Activated CD4-positive, alpha-beta T cell treated with anti-CD3 and anti-CD28 coated beads, Interleukin-2, Interleukin-6, amounts not matched to agents 100 ng/mL and 50 ng/mL, durations not matched to agents 16 hours and 8 hours (primary cell): ENCODE measurements around the gene CBX3.
"Not testable (repeated sequence)": the region's sequence is repeated elsewhere in the genome, so short reads cannot be mapped to it uniquely, and the experiment has no call there.

Experiments used
- DNase-seq: peaks from one replicate; pipeline ENCODE4 v3.0.0-alpha.2; 2020

CBX3 gene

DNA sequence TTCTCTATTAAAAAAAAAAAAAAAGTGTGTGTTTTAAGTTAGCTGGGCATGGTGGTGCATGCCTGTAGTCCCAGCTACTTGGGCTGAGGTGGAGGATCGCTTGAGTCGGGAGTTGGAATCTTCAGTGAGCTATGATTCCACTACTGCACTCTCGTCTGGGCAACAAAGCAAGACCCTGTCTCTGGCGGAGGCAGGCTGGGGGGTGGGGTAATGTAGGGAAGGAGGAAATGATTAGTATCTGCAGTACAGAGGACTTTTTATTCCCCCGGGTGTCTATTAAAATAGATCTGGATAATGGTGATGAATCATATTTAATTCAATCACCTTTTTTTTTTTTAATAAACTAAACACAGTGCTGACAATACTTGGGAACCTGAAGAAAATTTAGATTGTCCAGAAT, 6.5 kb downstream of the CBX3 start:
- DNase-seq: no peak

DNA sequence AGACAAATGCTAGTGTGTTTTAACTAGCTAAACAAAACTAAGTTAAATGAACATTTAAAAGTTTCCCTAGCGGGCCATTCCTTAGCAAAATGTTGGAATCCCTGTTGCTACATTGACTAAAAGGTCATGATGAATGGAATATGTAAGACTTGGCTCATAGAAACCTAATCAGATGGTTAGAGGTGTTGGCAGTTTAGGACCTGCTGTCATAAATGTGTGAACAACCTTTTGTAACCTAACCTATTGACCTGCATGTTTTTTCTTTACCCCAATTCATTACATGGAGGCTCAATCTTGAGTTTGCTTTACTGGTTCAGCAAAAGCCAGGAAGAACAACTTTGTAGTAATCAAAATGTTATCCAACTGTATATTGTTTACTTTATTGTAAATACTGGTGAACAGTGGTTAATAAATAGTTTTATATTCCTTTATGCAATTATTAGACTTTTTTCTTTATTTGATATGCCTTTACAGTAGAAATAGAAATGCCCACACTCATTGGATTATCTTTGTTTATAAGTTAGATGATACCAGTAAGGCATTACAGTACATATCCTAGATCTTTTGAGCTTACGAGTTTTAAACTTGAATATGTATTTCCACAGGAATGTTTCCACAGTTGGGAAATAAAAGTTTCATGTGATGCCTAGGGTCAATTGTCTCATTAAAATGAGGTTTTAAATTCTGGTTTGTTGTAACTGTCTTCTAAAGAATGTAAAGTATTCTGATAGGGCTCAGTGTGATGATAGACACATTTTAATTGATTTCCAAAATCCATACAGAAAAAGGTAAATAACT, 11.6 kb downstream of the CBX3 start:
- DNase-seq: no peak

DNA sequence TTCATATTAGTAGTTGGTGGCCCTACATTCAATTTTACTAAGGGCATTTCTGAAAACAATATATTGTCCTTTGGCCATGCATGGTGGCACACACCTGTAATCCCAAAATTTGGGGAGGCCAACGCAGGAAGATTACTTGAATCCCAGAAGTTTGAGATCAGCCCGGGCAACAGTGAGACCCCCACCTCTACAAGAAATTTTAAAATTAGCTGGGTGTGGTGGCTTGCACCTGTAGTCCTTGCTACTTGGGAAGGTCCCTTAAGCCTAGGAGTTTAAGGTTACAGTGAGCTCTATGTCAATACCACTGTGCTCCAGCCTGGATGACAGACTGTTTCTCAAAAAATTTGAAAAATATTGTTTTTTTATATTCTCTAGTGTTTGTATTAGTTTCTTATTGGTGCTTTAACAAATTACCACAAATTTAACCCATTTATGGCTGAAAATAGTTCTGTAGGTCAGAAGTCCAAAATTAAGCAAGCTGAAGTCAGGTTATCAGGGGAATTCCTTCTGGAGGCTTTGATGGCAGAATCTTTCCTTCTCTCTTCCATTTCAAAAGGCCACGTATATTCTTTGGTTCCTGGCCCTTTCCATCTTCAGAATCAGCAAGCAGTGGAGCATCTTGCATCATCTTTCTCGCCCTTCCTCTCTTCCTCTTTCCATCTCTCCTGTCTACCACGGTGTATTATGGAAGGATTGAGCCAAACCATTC, 12.4 kb downstream of the CBX3 start:
- no peak for DNase-seq

GRCh38 chr7:26216049-26216448, 14.5 kb downstream of the CBX3 start:
- peak; percentile 40 for DNase-seq

DNA sequence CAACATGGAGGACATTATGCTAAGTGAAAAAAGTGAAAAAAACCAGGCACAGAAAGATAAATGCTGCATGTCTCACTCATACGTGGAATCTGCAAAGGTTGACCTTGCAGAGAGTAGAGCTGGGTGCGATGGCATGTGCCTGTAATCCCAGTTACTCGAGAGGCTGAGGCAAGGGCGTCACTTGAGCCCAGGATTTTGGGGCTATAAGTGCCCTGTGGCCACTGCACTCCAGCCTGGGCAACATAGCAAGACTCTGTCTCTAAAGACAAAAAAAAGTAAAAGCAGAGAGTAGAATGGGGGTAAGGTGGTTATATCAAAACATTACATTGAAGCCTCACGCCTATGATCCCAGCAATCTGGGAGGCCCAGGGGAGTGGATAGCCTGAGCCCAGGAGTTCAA, 22.8 kb downstream of the CBX3 start:
- DNase-seq: no peak

- no peak for DNase-seq
Measured at GRCh38 chr7:26227987-26228386, 26.4 kb downstream of the CBX3 start.

DNA sequence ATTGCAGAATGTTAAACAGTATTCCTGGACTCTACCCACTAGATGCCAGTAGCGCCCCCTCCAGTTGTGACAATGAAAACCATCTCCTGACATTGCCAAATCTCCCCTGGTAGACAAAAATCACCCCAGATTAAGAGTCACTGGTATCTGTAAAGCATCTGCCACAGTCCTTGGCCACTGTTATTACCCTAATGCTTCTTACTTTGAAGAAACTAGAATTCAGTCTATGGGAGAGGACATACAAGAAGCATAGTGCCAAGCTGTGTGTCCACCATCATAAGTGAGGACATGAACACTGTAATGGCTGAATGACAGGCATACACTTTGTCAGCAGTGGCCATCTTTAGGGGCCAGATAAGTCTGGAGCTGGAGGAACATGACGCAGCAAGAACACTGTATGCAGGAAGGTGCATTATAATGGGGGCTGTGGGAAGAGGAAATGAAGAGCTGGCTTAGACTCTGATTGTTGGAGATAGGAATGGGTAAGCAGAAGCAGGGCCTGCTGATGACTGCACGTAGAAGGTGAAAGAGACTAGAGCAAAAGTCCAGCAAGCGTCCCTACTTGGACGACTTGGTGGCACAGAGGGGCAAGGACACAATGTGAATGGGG, 32.5 kb downstream of the CBX3 start:
- DNase-seq: no peak

DNA sequence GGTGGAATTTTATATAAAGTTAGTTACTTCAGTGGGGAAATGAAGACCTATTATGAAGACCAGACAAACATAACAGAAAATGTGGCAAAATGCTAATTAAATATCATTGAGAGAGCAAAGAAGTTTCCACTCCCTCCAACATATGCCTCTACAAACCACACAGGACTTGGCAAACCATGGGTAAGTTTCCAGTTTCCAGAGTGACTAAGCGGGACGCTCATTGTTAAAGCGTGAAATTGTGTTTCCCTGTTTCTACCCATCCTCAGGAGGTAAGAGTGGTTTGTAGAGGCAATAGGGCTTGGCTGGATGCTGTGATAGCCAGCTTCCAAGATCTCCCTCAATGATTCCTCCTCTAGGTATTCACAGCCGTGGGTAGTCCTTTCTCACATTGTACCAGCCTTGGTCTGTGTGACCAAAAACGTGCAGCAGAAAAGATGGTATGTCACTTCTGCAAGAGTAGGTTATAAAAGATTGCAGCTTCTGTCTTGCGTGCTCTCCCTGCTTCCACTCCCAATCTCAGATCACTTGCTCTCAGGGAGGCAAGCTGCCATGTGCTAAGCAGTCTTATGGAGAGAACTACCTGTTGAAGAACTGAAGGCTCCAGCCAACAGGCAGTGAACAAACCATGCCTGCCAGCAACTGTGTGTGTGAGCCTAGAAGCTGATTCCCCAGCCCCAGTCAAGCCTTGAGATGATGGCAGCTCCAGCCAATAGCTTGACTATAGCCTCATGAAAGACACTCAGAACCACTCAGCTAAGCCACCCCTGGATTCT, 35.7 kb downstream of the CBX3 start:
- no peak for DNase-seq

GRCh38 chr7:26238032-26238431, 36.5 kb downstream of the CBX3 start:
- no peak for DNase-seq

DNA sequence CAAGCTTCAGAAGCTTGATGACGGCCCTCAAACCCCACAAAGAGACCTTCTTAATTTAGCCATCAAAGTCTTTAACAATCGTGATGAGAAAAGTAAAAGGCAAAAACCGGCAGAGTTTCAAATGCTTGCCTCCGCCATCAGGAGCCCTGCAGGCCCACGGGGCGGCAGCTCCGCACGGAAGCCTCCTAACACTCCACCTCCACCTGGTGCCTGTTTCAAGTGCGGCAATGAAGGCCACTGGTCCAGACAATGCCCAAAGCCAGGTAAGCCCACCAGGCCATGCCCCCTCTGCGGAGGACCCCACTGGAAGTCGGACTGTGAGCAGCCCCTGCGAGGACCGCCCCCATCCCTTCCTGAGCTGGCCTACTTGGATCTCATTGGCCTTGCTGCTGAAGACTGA, 43.6 kb downstream of the CBX3 start:
- no peak for DNase-seq

- DNase-seq: no peak
Measured at GRCh38 chr7:26250239-26250638, 48.7 kb downstream of the CBX3 start.

- DNase-seq: not testable (repeated sequence)
Measured at GRCh38 chr7:26261866-26262265, 60.3 kb downstream of the CBX3 start.
